ENCODE data around the gene PSMD9.

DNA sequence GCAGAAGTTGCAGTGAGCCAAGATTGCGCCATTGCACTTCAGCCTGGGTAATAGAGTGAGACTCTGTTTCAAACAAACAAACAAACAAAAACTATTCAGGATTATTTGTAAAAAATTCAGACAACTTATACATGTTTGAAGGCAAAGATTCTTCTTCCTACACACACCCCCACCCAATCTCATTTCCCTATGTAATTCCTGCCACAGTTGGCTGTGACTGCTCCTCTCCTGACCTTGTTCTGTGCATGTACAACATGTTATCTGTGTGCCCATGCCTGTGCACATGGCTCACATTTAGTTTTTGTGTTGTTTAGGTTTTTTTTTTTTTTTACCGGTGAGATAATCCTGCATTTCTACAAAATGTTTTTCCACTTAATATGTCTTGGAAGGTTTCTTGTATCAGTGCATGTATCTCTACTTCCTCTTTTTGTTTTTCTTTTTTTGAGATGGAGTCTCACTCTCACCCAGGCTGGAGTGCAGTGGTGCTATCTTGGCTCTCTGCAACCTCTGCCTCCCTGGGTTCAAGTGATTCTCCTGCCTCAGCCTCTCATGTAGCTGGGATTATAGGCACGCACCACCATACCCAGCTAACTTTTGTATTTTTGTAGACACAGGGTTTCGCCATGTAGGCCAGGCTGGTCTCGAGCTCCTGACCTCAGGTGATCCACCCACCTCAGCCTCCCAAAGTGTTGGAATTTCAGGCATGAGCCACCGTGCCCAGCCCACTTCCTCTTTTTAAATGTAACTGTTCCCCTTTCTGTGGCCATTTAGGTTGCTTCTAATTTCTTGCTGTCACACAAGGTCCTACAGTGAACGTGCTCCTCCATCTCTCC lies 38.5 kb downstream of the PSMD9 start:
- TF ChIP-seq POLR2A (IDR thresholded peaks at IDR 0.05): no peak
- TF ChIP-seq, protein P1, sequence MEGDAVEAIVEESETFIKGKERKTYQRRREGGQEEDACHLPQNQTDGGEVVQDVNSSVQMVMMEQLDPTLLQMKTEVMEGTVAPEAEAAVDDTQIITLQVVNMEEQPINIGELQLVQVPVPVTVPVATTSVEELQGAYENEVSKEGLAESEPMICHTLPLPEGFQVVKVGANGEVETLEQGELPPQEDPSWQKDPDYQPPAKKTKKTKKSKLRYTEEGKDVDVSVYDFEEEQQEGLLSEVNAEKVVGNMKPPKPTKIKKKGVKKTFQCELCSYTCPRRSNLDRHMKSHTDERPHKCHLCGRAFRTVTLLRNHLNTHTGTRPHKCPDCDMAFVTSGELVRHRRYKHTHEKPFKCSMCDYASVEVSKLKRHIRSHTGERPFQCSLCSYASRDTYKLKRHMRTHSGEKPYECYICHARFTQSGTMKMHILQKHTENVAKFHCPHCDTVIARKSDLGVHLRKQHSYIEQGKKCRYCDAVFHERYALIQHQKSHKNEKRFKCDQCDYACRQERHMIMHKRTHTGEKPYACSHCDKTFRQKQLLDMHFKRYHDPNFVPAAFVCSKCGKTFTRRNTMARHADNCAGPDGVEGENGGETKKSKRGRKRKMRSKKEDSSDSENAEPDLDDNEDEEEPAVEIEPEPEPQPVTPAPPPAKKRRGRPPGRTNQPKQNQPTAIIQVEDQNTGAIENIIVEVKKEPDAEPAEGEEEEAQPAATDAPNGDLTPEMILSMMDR (IDR thresholded peaks at IDR 0.05): no peak
